HEK293T (cell line): ENCODE measurements around the gene VWA8.

Experiments used
- BHLHE40 ChIP-seq: fragments of 450-650 bp; IDR thresholded peaks from 2 replicates; pipeline ENCODE4 v1.6.1; 2016; ENCODE audit warnings: mild to moderate bottlenecking, moderate library complexity, borderline replicate concordance
- FOXM1 ChIP-seq: fragments of 450-650 bp; IDR thresholded peaks from 2 replicates; pipeline ENCODE4 v1.6.1; 2017; ENCODE audit warnings: mild to moderate bottlenecking, borderline replicate concordance

DNA sequence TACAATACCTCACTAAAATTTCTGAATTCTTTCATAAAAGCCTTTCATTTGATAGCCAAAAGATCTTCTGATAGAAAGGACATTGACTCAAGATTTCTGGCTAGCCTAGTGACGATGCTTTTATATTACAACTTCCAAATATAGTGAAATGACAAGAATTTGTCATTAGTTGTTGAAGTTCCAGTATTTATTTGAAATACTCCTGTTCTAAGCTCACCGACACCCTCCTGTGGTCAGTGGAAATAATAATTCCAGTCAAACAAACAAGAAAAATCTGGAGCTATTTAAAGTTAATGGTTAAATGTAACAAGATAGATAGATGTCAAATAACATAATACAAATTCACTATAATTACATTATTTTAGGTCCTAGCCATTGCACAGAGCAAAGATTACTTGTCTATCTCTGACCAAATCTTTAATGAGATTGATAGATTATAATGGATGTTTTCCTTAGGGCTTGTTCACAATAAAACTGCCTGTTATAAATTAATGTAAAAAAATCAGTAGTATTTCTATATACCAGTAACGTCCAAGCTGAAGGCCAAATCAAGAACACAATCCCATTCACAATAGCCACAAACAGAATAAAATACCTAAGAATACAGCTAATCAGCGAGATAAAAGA lies 308.1 kb downstream of the VWA8 start:
- no peak for TF ChIP-seq FOXM1
- no peak for TF ChIP-seq BHLHE40
